ENCODE measurements around the gene OPHN1. TPM values are rescaled to one million over a fixed set of nuclear protein-coding genes. Genes with fewer than 3 reads are reported as not detected.

The OPHN1 gene
- total and polyA plus RNA-seq, 2 donors (not counting 1 experiment from before 2014, with no cell fraction given), result 2.9 to 8.3 TPM

- Histone ChIP-seq H3K36me3 (ENCODE audit: control insufficient read depth, insufficient read depth, low read length) (no peaks in the 10 kb centered on the region), H3K4me1 (ENCODE audit: control insufficient read depth, extremely low read depth, insufficient read depth, low read length) (no peaks in the 10 kb centered on the region), H2AFZ (ENCODE audit: low read length) (no peak overlapping the region), H3K9ac (ENCODE audit: insufficient read depth, low read length) (no peak overlapping the region), H3K79me2 (ENCODE audit: control insufficient read depth, insufficient read depth, low read length) (no peaks in the 10 kb centered on the region), H3K4me2 (ENCODE audit: extremely low read depth, insufficient read depth, low read length) (no peak overlapping the region), H3K27me3 (ENCODE audit: control insufficient read depth, insufficient read depth, low read length) (no peaks in the 10 kb centered on the region), H3K4me3 (replicated peaks in 1 of 4; ENCODE audit: control extremely low read depth in 1 of 4, insufficient read depth in 1 of 4, low read depth in 3 of 4, low read length in 4 of 4) (no peak overlapping the region), H3K27ac (ENCODE audit: insufficient read depth, low read length) (no peak overlapping the region), H4K20me1 (ENCODE audit: control insufficient read depth, extremely low read depth, insufficient read depth, low read length) (no peaks in the 10 kb centered on the region), H3K9me3 (ENCODE audit: control insufficient read depth, insufficient read depth, low read depth, low read length) (no peaks in the 10 kb centered on the region)
- TF ChIP-seq CTCF (conservative IDR thresholded peaks at IDR 0.05 in 1 of 2, IDR thresholded peaks at IDR 0.05 in 1 of 2; ENCODE audit: low read depth in 1 of 2, low read length in 2 of 2), result no peak
- TF ChIP-seq EZH2 (IDR thresholded peaks at IDR 0.05; ENCODE audit: low read length, missing control alignments), result no peak
- DNase-seq (ENCODE audit: low read depth in 2 of 2), result no peak
Observed at GRCh38 chrX:68048774-68049173, 384.5 kb downstream of the OPHN1 start.

GRCh38 chrX:68045008-68045577 lies 388.2 kb downstream of the OPHN1 start:
- H3K4me3 ChIP-seq (replicated peaks in 1 of 4; ENCODE audit: control extremely low read depth in 1 of 4, insufficient read depth in 1 of 4, low read depth in 3 of 4, low read length in 4 of 4), result no peak overlapping the region
- H3K9ac ChIP-seq (ENCODE audit: insufficient read depth, low read length), result no peak overlapping the region
- DNase-seq (ENCODE audit: low read depth in 2 of 2), result peak in 1 of 2 donors; percentile 55
- H3K4me1 ChIP-seq (ENCODE audit: control insufficient read depth, extremely low read depth, insufficient read depth, low read length), result no peaks in the 10 kb centered on the region
- H2AFZ ChIP-seq (ENCODE audit: low read length), result no peak overlapping the region
- no peaks in the 10 kb centered on the region for H3K79me2 ChIP-seq (ENCODE audit: control insufficient read depth, insufficient read depth, low read length)
- no peaks in the 10 kb centered on the region for H3K9me3 ChIP-seq (ENCODE audit: control insufficient read depth, insufficient read depth, low read depth, low read length)
- TF ChIP-seq EZH2 (IDR thresholded peaks at IDR 0.05; ENCODE audit: low read length, missing control alignments), result no peak
- no peak for TF ChIP-seq CTCF (conservative IDR thresholded peaks at IDR 0.05 in 1 of 2, IDR thresholded peaks at IDR 0.05 in 1 of 2; ENCODE audit: low read depth in 1 of 2, low read length in 2 of 2)
- H4K20me1 ChIP-seq (ENCODE audit: control insufficient read depth, extremely low read depth, insufficient read depth, low read length), result no peaks in the 10 kb centered on the region
- H3K27ac ChIP-seq (ENCODE audit: insufficient read depth, low read length), result no peak overlapping the region
- H3K27me3 ChIP-seq (ENCODE audit: control insufficient read depth, insufficient read depth, low read length), result no peaks in the 10 kb centered on the region
- H3K4me2 ChIP-seq (ENCODE audit: extremely low read depth, insufficient read depth, low read length), result no peak overlapping the region
- no peaks in the 10 kb centered on the region for H3K36me3 ChIP-seq (ENCODE audit: control insufficient read depth, insufficient read depth, low read length)

GRCh38 chrX:68043713-68044438 lies 389.4 kb downstream of the OPHN1 start:
- Histone ChIP-seq H2AFZ (ENCODE audit: low read length) (no peak overlapping the region), H3K9ac (ENCODE audit: insufficient read depth, low read length) (no peak overlapping the region), H3K27me3 (ENCODE audit: control insufficient read depth, insufficient read depth, low read length) (no peaks in the 10 kb centered on the region), H3K4me2 (ENCODE audit: extremely low read depth, insufficient read depth, low read length) (no peak overlapping the region), H4K20me1 (ENCODE audit: control insufficient read depth, extremely low read depth, insufficient read depth, low read length) (no peaks in the 10 kb centered on the region), H3K4me1 (ENCODE audit: control insufficient read depth, extremely low read depth, insufficient read depth, low read length) (no peaks in the 10 kb centered on the region), H3K36me3 (ENCODE audit: control insufficient read depth, insufficient read depth, low read length) (no peaks in the 10 kb centered on the region), H3K79me2 (ENCODE audit: control insufficient read depth, insufficient read depth, low read length) (no peaks in the 10 kb centered on the region), H3K9me3 (ENCODE audit: control insufficient read depth, insufficient read depth, low read depth, low read length) (no peaks in the 10 kb centered on the region), H3K4me3 (replicated peaks in 1 of 4; ENCODE audit: control extremely low read depth in 1 of 4, insufficient read depth in 1 of 4, low read depth in 3 of 4, low read length in 4 of 4) (no peak overlapping the region), H3K27ac (ENCODE audit: insufficient read depth, low read length) (no peak overlapping the region)
- TF ChIP-seq EZH2 (IDR thresholded peaks at IDR 0.05; ENCODE audit: low read length, missing control alignments) (no peak), CTCF (conservative IDR thresholded peaks at IDR 0.05 in 1 of 2, IDR thresholded peaks at IDR 0.05 in 1 of 2; ENCODE audit: low read depth in 1 of 2, low read length in 2 of 2) (no peak)
- no peak for DNase-seq (ENCODE audit: low read depth in 2 of 2)

Data from fibroblast of lung (primary cell).